Measurements from ENCODE around the gene PTPRK. TPM values are rescaled to one million over a fixed set of nuclear protein-coding genes. Genes with fewer than 3 reads are reported as not detected.

The PTPRK gene
- total RNA-seq, 4 donors from 2014 or later = 7.3 to 22.9 (median 13.0) TPM

- intact Hi-C loops (cut with DNase I; ENCODE audit: low total_unique reads) (no loop called here), in situ Hi-C loops (cut with MboI; ENCODE audit: low sequenced_read_pairs in 4 of 4) (no loop called here)
- no peak overlapping the region for H3K27ac ChIP-seq
- DNase-seq (no peak), ATAC-seq (no peak)
- H3K27me3 ChIP-seq = no peaks in the 10 kb centered on the region
- H3K4me3 ChIP-seq = no peak overlapping the region
- TF ChIP-seq POLR2A (IDR thresholded peaks at IDR 0.05) (no peak), CTCF (IDR thresholded peaks at IDR 0.05 in 4 of 5, conservative IDR thresholded peaks at IDR 0.05 in 1 of 5) (no peak)
- no peaks in the 10 kb centered on the region for H3K4me1 ChIP-seq
- no peaks in the 10 kb centered on the region for H3K9me3 ChIP-seq
- no peaks in the 10 kb centered on the region for H3K36me3 ChIP-seq
Observed at GRCh38 chr6:128024969-128025368, 495.4 kb downstream of the PTPRK start.

GRCh38 chr6:128024046-128024445 is 496.4 kb downstream of the PTPRK start:
- H3K4me3 ChIP-seq = no peak overlapping the region
- no peaks in the 10 kb centered on the region for H3K9me3 ChIP-seq
- no peak for TF ChIP-seq CTCF (IDR thresholded peaks at IDR 0.05 in 4 of 5, conservative IDR thresholded peaks at IDR 0.05 in 1 of 5)
- TF ChIP-seq POLR2A (IDR thresholded peaks at IDR 0.05) = no peak
- H3K4me1 ChIP-seq = no peaks in the 10 kb centered on the region
- no peak for ATAC-seq
- no peaks in the 10 kb centered on the region for H3K36me3 ChIP-seq
- H3K27me3 ChIP-seq = no peaks in the 10 kb centered on the region
- no peak for DNase-seq
- in situ Hi-C loops (cut with MboI; ENCODE audit: low sequenced_read_pairs in 4 of 4) (no loop called here), intact Hi-C loops (cut with DNase I; ENCODE audit: low total_unique reads) (no loop called here)
- no peak overlapping the region for H3K27ac ChIP-seq

- Histone ChIP-seq H3K4me1 (no peaks in the 10 kb centered on the region), H3K27me3 (no peaks in the 10 kb centered on the region), H3K4me3 (no peak overlapping the region), H3K36me3 (no peaks in the 10 kb centered on the region), H3K27ac (no peak overlapping the region), H3K9me3 (no peaks in the 10 kb centered on the region)
- in situ Hi-C loops (cut with MboI; ENCODE audit: low sequenced_read_pairs in 4 of 4) (no loop called here), intact Hi-C loops (cut with DNase I; ENCODE audit: low total_unique reads) (no loop called here)
- DNase-seq (no peak), ATAC-seq (no peak)
- no peak for TF ChIP-seq POLR2A (IDR thresholded peaks at IDR 0.05)
- TF ChIP-seq CTCF (IDR thresholded peaks at IDR 0.05 in 4 of 5, conservative IDR thresholded peaks at IDR 0.05 in 1 of 5) = no peak
Observed at GRCh38 chr6:128018821-128019220, 501.6 kb downstream of the PTPRK start.

GRCh38 chr6:128017288-128017687 is 503.1 kb downstream of the PTPRK start:
- Histone ChIP-seq H3K27ac (no peak overlapping the region), H3K27me3 (no peaks in the 10 kb centered on the region), H3K9me3 (no peaks in the 10 kb centered on the region), H3K4me3 (no peak overlapping the region), H3K4me1 (no peaks in the 10 kb centered on the region), H3K36me3 (no peaks in the 10 kb centered on the region)
- no peak for DNase-seq
- intact Hi-C loops (cut with DNase I; ENCODE audit: low total_unique reads) = no loop called here
- ATAC-seq = no peak
- no peak for TF ChIP-seq POLR2A (IDR thresholded peaks at IDR 0.05)
- TF ChIP-seq CTCF (IDR thresholded peaks at IDR 0.05 in 4 of 5, conservative IDR thresholded peaks at IDR 0.05 in 1 of 5) = no peak
- in situ Hi-C loops (cut with MboI; ENCODE audit: low sequenced_read_pairs in 4 of 4) = no loop called here

GRCh38 chr6:128007658-128008057 is 512.7 kb downstream of the PTPRK start:
- DNase-seq (no peak), ATAC-seq (no peak)
- Histone ChIP-seq H3K4me1 (no peaks in the 10 kb centered on the region), H3K4me3 (no peak overlapping the region), H3K27ac (no peak overlapping the region), H3K9me3 (no peaks in the 10 kb centered on the region), H3K27me3 (no peaks in the 10 kb centered on the region), H3K36me3 (no peaks in the 10 kb centered on the region)
- no peak for TF ChIP-seq CTCF (IDR thresholded peaks at IDR 0.05 in 4 of 5, conservative IDR thresholded peaks at IDR 0.05 in 1 of 5)
- TF ChIP-seq POLR2A (IDR thresholded peaks at IDR 0.05) = no peak
- intact Hi-C loops (cut with DNase I; ENCODE audit: low total_unique reads) = no loop called here
- in situ Hi-C loops (cut with MboI; ENCODE audit: low sequenced_read_pairs in 4 of 4) = no loop called here
